NCI-H82 treated with DMSO at 0.1 percent for 48 hours (cell line): Measurements from ENCODE around the gene PPP6R2.

Experiments
- DNase-seq: peaks from one replicate; lab custom pipeline; 2025; ENCODE audit not compliant: unreplicated experiment; lab: John Stamatoyannopoulos, UW

PPP6R2 gene

DNA sequence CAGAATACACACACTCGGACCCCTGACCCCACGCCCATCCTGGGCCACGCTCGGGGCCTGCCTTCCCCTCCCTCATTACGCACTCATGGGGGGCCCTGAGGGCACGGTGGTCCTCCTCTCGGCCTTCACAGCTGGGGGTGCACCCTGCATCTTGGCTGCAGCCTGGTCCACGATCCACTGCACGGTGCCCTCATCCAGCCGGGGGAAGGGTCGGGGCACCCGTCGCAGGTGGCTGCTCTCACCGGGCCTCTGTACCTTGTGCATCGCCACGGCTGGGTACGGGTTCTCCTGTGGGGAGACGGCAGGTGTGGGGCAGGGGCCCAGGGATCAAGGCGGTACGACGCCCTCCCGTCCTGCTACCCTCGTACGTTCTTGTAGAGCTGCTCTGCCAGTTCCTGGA lies 121.3 kb downstream of the PPP6R2 start:
- DNase-seq: no peak

DNA sequence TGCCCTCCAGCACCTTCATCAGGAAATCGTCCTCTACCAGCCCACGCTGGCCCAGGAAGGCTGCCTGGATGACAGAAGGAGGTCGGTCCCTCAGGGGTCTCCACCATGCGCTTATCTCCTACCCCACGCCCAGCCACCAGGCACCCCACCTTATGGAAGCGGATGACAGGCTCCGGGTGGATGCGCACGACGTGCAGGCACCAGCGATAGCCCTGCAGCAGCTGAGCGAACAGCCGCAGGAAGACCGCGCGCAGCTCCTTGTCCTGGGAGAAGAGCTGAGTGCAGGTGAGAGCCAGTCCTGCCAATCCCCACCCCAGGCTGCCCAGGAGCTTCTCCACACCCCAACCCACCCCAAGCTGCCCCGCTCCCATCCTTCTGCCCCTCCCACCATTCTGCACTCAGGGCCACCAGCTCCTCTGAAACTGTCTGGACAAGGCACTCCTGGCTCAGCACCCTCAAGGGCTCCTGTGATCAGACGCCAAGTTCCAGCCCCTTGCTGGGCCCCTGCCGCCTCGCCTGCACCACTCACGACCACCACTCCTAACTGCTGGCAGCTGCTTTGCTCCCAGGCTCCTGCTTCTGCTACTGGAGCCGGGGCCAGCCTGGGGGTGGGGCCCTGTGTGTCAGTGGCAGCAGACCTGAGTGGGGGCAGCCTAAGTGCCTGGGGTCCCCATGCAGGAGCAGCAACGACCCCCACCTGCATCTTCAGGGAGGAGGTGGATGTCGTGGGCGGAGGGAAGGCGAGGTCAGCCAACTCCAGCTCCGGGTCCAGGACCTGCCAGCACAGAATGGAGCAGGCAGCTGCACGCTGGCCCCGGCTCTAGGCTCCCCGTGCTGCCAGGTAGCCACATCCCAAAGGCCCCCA lies 122.2 kb downstream of the PPP6R2 start:
- no peak for DNase-seq

DNA sequence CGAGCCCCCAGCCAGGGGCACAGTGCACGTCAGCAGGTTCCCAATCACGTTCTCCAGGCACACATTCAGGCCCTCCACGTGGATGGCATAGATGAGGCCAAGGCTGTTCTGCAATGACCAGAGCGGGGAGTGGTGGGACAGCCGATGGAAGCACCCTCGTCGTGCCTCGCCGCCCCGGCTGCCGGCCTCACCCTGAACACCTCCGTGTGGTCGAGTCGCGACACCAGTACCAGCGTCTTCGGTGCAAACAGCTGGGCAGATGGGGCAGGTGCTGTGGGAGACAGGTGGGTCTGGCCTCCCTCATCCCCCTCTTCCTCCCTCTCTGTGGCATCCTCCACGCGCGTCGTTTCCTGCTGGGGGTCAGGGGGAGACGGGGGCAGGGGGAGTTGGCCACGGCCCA lies 124.2 kb downstream of the PPP6R2 start:
- DNase-seq: no peak

DNA sequence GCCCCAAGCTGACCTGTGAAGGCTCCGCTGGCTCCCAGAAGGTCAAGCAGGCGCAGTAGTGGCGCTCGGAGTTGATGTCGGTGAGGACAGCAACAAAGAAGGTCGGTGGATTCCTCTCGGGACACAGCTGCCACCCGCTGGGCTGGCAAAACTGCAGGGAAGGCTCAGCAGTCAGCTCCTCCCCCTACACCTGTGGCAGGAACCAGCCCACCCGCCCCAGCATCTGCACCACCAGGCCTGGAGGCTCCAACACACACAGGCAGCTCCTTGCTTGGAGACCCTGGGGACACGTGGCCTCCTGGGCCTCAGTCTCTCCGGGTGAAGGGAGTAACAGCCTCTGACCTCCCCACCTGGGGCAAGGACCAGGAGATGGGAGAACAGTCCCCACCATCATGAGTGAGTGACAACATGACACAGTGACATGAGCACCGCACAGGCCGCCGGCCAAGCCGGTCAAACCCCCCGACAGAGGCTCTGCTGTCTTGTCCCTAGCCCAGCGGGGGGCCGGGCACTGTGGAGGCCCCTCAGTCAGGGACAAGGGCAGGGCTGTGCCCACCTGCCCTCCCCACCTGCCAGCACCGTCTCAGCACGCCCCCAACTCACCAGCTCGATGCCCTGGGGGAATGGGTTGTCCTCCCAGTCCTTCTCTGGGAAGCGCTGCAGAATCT lies 124.8 kb downstream of the PPP6R2 start:
- no peak for DNase-seq

DNA sequence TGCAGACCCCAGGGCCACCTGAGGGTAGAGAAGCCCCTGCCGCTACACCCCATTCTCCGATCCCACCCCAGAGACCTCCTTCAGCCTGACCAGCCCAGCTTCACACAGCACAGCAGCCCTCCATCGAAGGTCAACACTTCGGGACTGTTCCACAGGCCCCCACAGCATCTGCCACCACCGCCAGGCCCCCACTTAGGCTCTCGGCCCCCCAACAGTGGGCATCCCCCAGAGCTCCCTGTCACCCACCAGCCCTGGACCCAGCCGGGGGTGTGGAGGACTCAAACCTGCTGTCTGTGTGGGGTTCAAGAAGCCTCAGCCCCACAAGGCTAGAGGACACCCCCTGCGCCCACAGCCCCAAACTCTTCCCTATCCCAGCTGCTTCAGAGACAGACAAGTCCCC lies 125.5 kb downstream of the PPP6R2 start:
- DNase-seq: no peak

DNA sequence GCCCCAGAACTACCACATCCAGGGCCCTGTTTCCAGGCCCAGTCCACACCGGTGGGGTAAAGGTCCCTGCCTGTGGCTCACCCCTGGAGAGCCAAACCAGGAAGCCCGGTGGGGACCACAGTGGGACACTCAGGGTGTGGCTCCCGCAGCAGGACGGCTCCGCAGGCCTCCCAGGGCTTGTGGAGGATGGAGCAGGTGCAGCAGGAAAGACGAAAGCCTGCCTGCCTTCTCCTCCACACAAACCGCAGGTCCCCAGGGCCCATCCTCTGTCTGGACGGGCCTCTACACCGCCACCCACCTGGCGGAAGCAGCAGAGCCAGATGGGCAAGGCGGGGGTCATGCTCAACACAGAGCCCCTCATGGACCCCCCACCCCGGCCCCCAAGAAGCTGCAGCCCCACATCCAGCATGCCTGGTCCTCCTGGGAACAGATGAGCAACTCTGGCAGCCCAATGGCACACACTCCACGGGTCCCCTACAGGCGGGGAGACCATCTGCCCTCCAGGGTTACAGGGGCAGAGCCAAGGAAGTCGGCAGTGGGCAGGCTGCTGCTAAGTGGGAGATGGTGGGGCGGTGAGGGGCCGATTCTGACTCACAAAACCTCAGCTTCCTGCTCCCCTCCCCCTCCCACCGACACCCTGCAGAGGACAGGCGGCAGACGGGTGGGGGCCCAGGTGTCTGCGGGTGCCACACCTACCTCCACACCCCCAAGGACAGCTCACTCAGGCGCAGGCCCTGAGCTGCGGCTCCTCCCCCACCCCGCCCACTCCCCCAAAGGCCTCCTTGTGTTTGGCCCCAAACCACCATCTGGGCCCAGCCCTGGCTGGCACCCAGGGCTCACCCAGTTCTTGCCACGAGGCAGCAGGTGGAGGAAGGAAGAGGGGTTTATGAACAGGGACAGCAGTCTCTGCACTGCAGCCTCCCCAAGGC lies 126.5 kb downstream of the PPP6R2 start:
- DNase-seq: no peak

DNA sequence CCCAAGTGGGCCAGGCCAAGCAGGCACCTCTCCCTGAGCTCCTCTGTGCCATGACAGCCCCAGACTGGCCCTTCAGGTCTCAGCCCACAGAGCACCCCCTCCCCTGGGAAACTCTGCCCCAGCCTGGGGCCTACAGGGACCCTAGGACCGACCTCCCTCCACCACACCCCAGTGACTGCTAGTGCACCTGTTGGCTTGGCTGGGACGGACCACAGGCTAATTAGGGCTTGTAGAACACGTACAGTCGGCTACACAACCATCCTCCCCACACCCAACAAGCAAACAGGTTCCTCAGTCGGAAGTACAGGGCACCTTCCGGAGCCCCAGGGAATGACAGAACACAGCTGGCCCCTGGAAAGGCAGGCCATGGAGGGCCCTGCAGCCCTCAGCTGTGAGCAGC lies 127.4 kb downstream of the PPP6R2 start:
- no peak for DNase-seq

DNA sequence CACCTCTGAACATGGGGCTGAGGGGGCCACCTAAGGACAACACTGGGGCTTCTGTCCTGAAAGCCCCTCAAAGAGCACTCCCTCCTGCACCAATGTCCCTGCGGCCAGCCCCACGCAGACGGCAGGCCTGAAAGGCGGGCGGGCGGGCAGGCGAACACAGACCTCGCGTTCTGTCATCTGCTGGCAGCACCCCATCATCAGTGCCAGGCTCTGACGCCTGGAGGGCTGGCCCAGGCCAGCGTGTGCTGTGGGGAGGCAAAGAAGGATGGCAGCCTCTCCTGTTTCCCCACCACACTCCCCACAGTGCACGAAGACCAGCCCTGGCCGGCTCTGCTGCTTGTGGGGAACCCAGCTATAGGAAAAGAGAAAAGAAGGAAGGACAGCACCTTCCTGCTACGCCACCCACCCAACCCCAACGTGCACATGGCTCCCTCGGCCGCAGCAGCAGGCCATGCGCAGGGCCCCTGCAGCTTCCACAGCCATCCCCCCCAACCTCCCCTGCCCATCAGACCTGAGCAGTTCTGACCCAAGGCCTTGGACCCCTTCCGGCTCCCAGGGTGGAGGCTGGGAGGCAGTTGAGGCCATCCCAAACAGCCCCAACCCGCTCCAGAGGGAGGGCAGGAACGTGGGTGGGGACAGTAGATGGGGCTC lies 128.2 kb downstream of the PPP6R2 start:
- no peak for DNase-seq

DNA sequence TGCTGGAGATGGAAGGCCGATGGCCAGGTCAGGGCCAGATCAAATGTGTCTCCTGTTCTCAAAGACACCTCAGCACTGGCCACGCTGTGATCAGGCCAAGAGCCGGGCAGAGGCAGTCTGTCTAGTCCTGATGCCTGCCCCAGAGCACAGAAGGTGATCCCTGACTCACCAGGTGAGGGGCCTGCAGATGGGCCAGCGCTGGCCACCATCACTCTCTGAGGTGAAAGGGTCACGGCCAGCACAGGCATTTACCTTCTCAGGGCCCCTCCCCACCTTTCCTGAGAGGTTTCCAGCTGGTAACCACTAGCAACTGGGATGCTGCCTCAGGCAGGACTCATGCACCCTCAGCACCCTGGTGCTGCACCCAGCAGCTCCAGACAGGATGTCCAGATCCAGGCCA lies 128.8 kb downstream of the PPP6R2 start:
- DNase-seq: no peak

DNA sequence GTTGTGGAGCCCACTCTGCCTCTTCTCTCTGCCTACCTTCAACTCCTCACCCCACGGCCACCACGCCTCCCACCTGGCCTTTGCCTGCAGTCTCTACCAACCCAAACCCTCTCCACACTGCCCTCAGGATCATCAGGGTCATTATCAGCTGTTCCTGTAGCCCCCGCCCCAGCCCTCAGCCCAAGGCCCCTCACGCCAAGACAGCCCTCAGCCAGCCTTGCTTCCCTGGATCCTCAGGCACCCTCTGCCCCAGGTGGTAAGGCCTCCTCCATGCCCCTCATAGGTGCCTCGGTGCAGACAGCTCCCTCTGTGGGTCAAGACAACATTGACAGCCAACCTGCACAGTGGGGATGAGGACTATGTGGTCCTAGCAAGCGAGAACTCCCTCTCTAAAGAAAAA lies 130.0 kb downstream of the PPP6R2 start:
- no peak for DNase-seq

DNA sequence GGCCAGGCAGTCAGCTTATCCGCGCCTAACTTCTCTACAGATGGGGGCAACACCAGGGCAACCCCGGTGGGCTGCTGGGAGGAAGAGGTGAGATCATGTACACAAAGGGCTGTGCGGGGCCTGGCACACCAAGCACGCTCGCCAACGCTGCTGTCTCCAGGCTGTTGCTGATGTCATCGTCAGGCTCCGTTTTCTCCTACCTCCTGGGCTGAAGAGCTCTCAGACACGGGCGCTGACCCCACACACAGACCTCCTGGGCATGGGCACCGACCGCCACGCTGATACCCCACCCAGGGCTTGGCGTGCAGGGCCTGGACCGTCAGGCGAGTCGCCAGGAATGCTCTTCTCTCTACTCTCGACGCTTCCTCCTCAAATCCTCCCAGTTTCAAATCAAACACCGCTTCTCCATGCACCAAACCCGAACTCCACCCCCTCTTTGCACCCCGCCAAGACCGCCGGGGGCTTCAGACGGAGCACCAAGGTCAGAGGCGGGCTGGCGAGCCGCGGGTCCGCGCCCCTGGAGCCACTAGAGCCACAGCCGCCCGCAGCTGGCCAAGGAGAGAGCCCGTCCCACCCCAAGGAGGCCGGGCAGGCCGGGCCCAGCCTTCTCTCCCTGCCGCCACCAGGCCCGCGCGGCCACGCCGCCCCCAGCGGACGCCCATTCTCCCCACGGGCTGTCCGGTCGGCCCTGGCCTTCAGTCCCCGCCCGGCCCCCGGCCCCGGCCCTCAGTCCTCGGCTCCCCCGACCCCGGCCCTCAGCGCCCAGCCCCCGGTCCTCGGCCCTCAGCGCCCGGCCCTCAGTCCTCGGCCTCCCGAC lies 130.9 kb downstream of the PPP6R2 start:
- DNase-seq: no peak

DNA sequence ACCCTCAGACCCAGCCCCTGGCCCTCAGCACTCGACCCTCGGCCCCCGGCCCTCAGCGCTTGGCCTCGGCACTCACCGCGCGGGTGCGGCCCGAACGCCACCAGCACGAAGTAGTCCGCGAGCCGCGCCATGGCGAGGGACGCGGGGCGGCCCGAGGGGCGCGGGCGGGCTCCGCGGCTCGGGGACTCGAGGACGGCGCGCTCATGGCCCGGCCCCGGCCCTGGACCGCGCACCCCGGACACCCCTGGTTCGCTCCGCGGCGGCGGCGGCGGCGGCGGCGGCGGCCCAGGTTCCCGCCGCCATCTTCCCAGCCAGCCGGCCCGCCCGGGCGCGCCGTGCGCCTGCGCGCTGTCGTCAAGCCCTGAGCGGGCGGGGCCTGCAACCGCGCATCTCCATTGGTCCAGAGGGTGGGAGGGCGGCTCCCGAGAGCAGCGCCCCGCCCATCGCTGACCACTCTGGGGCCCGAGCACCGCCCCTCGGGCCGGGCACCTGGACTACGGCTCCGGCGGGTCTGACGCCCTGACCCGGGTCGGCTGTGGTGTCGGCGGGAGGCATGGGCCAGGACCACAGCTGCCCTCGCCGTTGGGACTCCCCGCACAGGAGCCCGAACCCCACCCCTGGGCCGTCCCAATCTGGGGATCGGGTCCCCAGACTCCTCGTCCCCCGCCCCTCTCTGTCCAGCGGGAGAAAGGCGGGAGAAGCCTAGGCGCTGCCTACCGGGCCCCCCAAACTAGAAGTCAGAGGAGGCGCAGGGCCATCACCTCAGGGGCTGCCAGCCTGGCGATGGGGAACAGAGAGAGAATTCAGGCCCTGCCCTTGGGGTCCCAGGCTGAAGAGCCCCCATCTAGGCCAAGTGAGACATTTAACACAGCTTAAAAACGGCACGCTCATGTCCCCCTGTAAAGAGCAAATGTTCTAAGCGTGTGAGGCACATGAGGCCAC lies 131.9 kb downstream of the PPP6R2 start, which contains the start of gene SBF1:
Gene SBF1, minus strand, starts transcription at position 326 of the 942 bp plus-strand sequence. Its CDS starts 195 bp downstream, at position 131.
- DNase-seq: peak; percentile 43

DNA sequence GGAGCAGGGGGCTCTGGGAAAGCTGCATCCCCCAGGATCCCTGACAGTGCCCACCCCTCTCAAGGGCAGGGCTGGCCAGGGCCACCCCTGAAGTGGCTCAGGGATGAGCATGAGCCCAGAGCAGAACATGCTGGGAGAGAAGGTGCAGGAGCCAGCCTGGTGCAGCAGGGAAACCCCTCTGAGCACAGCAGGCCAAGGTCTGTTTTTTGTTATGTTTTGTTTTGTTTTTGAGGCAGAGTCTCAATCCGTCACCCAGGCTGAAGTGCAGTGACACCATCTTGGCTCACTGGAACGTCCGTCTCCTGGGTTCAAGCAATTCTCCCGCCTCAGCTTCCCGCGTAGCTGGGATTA lies 132.5 kb downstream of the PPP6R2 start:
- no peak for DNase-seq

DNA sequence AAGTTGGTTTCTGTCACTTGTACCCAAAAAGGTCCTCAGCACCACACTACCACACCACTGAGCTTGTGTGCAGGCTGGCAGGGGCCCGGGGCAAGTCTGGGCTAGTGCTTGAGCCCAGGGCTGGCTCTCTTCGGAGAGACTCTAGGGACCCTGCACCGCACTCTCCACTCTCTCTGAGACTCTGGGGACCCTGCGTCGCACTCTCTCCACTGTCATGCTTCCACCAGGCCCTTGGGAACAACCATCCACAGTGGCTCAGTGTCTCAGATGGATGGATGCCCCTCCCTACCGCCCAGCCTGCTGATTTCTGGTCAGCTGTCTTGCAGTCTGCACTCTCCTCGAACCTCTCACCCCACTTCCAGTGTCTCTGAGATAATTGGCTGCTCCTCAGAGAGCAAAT lies 133.7 kb downstream of the PPP6R2 start:
- DNase-seq: no peak

DNA sequence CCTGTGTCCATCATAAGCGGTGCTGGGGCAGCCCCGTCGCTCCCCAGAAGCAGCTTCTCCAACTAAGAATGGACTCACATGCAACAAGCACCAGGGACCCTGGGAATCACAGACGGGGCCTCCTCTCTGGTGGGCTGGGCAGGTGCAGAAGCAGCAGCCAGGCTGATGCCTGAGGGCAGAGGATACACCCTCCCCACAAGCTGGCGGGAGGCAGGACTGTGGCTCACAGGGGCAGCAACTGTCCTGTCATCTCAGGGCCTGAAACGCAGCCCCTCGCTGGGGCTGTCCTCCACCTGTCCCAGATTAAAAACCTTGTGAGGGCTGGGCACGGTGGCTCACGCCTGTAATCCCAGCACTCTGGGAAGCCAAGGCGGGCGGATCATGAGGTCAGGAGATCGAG lies 134.8 kb downstream of the PPP6R2 start:
- DNase-seq: no peak

DNA sequence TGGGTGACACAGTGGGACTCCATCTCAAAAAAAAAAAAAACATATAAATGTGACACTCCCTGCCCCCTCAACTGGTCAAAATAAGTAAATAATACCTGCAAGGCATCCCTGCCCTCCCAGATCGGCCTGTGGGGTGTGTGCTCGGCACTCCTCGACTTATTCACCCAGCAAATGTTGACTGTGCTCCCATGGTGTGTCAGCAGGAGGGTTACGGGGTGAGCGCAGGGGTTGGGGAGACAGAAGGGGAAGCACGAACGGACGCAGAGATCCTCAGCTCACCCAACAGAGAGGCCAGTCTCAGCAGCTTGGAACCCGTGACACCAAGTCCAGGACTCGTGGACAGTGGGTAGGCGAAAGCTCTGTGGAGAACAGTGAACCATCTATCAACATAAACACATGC lies 136.6 kb downstream of the PPP6R2 start:
- no peak for DNase-seq

DNA sequence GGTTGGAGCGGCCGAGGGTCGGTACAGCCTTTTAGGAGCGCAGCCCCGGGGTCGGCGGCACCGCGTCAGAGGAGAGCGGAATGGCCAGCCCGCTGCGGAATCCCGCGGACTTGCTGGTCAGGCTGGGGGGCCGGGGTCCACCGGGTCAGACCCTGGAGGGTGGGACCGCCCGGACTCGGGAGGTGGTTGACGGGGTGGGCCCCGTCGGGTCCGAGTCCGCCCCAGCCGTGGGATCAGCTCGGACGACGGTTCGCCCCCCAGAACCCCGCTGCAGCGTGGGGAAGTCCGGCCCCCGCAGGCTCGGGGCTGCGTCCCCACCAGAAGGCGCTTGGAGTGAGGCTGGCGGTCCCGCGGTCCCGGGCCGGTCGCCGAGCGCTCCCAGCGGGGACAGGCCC lies 137.9 kb downstream of the PPP6R2 start:
- no peak for DNase-seq

DNA sequence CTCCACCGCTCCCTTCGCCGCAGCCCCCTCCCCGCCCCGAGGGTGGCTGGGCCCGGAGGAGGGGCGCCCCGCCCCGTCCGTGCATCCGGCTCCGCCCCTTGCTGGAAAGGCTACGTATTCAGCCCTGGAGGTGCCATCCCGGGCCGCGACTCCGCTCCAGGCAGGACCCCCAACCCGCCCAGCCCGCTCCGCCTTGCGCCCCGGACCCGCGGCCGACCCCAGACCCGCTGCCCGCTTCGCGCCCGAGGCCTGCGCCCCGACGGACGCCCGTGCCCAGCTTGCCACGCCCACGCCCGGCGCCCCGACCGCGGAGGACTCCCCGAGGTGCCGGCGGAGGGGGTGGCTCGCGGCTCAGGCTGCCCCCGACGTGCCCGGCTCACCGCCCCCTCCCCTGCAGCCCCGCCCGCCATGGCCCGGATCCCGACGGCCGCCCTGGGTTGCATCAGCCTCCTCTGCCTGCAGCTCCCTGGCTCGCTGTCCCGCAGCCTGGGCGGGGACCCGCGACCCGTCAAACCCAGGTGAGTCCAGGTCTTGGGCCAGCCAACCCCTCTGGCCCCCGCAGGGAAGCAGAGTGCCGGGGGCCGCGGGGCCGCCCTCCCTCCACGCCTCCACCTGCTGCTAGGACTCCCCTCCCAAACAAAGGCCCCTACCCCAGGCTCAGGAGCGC lies 138.4 kb downstream of the PPP6R2 start, which contains the start of gene ADM2:
Gene ADM2, plus strand, starts transcription at position 104 of the 667 bp plus-strand sequence. Its CDS starts 305 bp downstream, at position 409.
- DNase-seq: no peak
